ENCODE results near the gene FYTTD1. TPM values are rescaled to one million over a fixed set of nuclear protein-coding genes. Genes with fewer than 3 reads are reported as not detected.
"Not testable (repeated sequence)": the region's sequence is repeated elsewhere in the genome, so short reads cannot be mapped to it uniquely, and the experiment has no call there.

Gene FYTTD1, protein sequence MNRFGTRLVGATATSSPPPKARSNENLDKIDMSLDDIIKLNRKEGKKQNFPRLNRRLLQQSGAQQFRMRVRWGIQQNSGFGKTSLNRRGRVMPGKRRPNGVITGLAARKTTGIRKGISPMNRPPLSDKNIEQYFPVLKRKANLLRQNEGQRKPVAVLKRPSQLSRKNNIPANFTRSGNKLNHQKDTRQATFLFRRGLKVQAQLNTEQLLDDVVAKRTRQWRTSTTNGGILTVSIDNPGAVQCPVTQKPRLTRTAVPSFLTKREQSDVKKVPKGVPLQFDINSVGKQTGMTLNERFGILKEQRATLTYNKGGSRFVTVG
- polyA plus RNA-seq (ENCODE audit: insufficient read length in 4 of 4): 100 to 1,000 TPM in 3 of 4 donors, 10 to 100 TPM in 1; 93.3 to 113 (median 108) TPM

DNA sequence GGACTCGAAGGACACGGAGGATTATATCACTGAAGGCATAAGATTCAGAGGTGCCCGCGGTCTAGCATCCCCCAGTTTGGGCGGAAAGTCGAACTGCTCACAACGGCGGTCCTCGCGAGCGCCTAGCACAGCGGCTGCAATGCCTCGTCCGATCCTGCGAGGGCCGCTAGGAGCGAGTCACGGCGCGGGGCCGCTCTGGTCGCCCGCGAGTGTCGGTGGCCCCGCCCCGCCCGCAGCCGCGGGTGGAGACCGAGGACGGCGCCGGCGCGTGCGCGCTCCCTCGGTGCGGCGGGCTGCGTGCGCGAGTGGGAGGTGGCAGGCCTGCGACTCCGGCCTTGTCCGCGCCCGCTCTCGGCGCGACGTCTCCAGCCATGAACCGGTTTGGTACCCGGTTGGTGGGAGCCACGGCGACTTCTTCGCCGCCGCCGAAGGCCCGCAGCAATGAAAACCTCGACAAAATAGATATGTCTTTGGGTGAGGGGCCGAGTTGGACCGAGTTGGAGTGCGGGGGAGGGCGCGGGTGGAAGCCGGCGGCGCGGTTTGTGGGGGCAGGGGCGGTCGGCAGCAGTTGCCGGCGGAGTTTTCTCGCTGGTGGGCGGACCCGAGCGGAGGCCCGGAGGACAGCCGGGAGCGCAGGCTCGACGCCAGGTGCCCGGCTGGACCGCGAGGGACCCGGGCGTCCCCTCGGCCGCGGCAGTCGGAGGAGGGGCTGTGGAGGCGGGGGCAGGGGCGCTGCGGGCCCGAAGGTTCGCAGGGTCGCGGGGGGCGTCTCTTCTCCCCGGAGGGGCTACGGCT lies at the start of gene FYTTD1:
FYTTD1 (plus strand) TSS at position 283 of the 795 bp plus-strand sequence; CDS start at position 372, 89 bp downstream.
- DNase-seq (ENCODE audit: low read depth in 4 of 4, low spot score in 3 of 4): peak; percentile 68 to 78 (median 74)

DNA sequence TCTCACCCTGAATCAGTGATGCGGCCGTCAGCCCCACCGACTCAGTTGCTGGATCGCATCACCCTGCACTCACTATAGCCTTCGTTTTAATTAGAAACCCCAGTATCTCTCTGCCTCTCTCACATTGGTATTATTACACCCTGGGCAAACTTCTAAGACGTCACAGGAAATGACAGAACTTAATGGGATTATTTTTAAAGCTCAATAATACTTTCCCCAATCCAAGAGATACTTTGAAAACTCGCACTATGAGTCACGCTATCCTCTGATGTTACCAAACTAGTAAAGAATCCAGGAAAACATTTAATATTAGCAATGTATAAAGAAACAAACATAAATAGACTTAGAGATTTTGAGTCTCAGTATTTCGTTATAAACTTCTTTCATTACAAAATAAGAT lies 49.6 kb upstream of the FYTTD1 start:
- no peak for DNase-seq (ENCODE audit: low read depth in 4 of 4, low spot score in 3 of 4)

DNA sequence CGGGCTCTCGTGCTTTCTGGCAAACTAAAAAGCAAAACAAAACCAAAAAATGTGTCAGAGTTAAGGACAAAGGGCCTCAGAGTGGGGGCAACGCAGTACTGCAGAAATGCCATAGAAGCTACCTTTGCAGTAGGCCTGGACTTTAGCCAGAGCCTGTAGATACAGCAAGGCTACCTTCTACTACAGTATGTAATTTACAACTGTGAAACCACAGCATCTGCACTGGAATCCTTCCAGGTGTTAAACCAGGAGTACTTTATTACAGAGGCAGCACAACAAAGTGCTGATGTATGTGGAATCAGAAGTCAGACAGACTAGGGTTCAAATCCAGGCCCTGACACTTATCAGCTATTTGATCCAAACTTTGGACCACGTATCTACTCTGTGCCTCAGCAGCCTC lies 47.8 kb upstream of the FYTTD1 start:
- DNase-seq (ENCODE audit: low read depth in 4 of 4, low spot score in 3 of 4): no peak

DNA sequence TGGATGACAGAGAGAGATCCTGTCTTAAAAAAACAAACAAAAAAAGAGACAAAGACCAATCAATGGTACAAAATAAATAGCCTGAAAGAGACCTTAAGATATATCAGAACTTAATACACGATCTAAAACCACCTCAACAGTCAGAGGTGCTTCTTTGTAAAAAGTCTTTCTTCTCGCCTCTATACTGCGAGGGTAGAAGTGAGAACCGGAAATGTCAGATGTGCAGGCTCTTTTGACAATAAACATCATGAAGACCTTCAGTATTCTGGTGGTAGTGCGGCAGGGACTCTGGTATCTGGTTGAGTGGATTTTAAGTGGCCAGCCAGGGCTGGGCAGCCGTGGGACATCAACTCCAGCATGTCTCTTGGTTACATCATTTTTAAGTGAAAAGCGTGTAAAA lies 43.0 kb upstream of the FYTTD1 start:
- DNase-seq (ENCODE audit: low read depth in 4 of 4, low spot score in 3 of 4): no peak

DNA sequence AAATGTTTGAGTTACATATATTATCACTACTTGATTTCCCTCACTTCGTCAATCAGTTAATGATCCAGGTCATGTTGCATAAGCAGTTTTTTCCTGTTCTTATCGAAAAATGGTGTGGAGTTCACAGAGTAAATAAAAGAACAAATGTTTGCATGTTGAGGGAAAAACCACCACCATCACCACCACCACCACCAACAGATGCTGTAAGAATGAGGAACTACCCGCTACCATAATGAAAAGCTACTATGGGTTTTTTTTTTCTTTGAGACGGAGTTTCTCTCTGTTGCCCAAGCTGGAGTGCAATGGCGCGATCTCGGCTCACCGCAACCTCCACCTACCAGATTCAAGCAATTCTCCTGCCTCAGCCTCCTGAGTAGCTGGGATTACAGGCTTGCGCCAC lies 40.5 kb upstream of the FYTTD1 start:
- DNase-seq (ENCODE audit: low read depth in 4 of 4, low spot score in 3 of 4): no peak

DNA sequence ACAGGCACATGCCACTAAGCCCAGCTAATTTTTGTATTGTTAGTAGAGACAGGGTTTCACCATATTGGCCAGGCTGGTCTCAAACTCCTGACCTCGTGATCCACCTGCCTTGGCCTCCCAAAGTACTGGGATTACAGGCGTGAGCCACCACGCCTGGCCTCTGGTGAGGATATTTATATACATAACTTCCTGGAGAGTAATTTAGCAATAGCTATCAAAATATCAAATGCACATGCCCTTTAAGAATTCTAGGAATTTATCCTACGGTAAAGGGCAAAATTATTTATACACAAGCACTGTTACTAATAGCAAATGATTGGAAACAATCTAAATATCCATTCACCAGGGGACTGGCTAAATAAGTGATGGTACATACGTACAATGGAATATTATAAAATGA lies 38.7 kb upstream of the FYTTD1 start:
- not testable (repeated sequence) for DNase-seq (ENCODE audit: low read depth in 4 of 4, low spot score in 3 of 4)

DNA sequence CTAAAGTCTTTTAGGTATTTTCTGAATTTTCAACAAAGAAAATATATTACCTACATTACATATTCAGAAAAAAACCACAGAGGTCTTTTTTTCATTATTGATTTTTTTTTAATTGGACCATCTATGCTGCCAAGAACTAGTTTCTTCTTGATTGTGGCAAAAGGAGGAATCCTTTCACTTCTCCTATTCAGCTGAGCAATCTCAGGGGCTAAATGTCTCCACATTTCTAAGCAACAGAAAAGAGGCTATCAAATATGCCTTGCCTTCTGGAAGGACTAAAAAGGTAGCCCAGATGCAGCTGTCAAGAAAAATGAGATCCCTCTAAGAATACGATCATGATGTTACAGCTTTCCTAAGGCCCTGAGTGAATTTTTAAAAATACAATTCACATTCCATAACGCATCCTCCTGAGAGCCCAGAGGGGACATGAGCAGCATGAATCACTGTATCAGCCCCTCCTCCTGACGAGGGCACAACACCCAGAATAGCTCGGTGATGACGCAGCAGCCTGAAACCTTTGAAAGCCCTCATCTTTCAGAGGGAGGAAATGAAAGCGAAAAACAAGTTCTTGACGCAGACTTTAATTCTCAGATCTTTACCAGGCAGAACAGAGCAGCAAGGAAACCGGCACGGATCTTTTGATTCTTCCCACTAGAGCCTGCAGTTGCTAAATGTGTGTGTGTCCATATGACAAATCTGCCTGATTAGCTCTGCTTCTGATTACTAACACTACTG lies 37.5 kb upstream of the FYTTD1 start:
- DNase-seq (ENCODE audit: low read depth in 4 of 4, low spot score in 3 of 4): peak; percentile 28 to 57 (median 39)

DNA sequence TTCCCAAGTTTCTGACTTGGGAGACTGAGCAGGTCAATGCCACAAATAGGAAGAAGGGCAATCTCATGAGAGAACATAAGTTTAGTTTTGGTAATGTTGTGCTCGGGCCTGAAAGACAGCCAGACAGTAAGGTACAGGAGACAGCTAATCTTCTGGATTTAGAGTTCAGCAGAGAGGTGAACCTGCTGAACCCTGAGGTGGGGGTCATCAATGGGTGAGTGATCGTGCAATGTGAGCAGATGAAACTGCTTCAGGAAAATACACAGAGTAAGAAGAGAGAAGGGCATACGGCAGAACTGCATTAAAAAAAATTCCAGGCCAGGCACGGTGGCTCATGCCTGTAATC lies 36.2 kb upstream of the FYTTD1 start:
- DNase-seq (ENCODE audit: low read depth in 4 of 4, low spot score in 3 of 4): no peak

DNA sequence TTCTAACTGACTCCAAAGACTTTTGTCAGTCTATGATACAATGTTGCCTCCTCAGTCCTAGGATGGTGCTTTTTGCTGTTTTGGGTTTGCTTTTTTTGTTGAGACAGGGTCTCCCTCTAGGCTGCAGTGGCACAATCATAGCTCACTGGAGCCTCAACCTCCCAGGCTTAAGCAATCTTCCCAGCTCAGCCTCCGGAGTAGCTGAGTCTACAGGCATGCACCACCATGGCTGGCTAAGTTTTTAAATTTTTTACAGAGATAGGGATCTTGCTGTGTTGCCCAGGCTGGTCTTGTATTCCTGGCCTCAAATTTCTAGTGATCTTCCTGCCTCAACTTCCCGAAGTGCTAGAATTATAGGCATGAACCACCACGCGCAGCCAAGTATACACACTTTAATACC lies 35.4 kb upstream of the FYTTD1 start:
- DNase-seq (ENCODE audit: low read depth in 4 of 4, low spot score in 3 of 4): no peak

DNA sequence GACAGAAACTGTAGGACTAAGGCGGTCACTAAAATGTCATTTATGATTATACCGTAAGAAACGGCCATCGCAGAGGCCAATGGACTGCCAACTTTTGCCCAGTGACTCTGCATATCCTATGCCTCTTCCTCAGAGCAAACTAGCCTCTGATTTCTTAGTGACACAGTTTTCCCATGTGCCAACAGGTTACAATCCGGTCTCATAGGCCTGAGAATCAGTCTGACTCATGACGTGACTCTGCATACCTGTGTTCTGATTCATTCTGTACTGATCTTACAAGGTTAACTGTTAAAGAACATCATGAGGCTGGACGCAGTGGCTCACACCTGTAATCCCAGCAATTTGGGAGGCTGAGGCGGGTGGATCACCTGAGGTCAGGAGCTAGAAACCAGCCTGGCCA lies 30.8 kb upstream of the FYTTD1 start:
- no peak for DNase-seq (ENCODE audit: low read depth in 4 of 4, low spot score in 3 of 4)

DNA sequence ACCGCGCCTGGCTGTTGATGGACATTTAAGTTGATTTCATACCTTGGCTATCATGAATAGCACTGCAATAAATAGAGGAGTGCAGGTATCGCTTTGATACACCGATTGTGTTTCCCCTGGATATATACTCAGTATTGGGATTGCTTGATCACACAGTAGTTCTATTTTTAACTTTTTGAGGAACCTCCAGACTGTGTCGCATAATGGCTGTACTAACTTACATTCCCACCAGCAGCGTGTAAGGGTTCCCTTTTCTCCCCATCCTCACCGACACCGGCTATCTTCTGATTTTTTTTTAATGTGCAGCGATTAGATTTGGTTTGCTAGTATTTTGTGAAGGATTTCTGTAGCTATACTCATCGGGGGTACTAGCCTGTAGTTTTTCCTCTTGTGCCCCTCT lies 29.0 kb upstream of the FYTTD1 start:
- no peak for DNase-seq (ENCODE audit: low read depth in 4 of 4, low spot score in 3 of 4)

DNA sequence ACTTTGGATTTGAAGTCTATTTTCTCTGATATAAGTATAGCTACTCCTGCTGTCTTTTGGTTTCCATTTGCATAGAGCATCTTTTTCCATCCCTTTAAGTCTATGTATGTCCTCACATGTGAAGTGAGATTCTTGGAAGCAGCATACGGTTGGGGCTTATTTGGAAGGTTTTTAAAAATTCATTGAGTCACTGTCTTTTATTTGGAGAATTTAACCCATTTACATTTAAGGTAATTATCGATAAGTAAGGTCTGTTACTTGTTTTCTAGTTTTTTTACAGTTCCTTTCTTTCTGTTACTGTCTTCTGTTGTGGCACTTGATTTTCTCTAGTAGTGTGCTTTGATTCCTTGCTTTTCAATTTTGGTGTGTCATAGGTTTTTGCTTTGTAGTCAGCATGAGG lies 26.9 kb upstream of the FYTTD1 start:
- DNase-seq (ENCODE audit: low read depth in 4 of 4, low spot score in 3 of 4): no peak

DNA sequence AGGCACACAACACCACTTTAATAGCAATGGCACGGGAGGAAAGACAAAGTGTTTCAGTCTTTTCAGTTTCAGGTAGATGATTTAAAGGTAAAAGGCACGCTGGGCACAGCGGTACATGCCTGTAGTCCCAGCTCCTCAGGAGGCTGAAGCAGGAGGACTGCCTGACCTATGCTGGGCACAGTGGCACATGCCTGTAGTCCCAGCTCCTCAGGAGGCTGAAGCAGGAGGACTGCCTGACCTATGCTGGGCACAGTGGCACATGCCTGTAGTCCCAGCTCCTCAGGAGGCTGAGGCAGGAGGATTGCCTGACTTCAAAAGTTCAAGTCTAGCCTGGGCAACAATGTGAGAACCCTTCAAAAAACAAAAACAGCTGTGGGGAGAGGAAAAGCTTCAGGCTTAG lies 21.8 kb upstream of the FYTTD1 start:
- DNase-seq (ENCODE audit: low read depth in 4 of 4, low spot score in 3 of 4): not testable (repeated sequence)

DNA sequence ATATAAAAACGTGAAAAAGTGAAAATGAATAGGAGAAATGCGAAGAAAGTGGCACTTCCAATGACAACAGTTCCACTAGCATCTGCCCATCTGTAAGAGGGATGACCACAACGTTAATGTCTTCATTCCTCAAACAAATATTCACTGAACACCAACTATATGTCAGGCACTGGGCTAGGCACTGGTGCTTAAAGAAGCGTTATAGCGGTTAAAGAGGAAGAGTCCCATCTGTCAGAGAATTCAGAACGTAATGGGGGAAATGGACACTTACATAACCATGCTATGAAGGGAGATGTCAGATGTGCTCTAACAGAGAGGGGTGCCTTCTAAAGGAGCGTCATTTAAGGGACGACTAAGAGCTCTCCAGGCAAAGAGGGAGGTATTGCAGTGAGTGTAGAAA lies 21.2 kb upstream of the FYTTD1 start:
- DNase-seq (ENCODE audit: low read depth in 4 of 4, low spot score in 3 of 4): no peak

DNA sequence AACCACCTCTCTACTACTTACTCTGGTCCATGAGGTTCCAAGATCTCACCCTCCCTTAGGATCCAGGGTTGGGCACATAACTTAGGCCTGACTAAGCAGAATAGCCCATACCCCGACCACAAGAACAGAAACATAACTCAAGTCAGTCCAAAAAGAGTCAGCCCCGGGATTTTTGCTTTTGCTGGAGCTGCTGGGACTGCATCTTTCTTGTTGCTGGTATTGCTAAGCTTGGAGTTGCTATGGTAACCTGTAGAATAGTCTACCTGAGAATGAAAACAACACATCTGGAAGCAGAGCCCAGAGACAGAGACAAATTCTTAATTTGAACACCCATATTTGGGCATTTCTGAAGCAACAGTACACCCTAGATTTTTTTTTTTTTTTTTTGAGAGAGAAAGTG lies 19.5 kb upstream of the FYTTD1 start:
- DNase-seq (ENCODE audit: low read depth in 4 of 4, low spot score in 3 of 4): no peak

DNA sequence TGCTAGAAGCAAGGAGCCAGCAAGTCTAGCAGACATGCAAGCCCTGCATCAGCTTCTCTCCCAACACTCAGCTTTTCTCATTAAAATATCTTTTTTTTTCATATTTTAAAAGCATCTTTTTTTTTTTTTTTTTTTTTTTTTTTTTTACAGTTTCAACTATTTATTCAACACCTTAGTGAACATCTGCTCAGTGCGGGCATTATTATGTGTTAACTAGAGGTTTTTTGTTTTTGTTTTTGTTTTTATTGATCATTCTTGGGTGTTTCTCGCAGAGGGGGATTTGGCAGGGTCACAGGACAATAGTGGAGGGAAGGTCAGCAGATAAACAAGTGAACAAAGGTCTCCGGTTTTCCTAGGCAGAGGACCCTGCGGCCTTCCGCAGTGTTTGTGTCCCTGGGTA lies 18.9 kb upstream of the FYTTD1 start:
- not testable (repeated sequence) for DNase-seq (ENCODE audit: low read depth in 4 of 4, low spot score in 3 of 4)

DNA sequence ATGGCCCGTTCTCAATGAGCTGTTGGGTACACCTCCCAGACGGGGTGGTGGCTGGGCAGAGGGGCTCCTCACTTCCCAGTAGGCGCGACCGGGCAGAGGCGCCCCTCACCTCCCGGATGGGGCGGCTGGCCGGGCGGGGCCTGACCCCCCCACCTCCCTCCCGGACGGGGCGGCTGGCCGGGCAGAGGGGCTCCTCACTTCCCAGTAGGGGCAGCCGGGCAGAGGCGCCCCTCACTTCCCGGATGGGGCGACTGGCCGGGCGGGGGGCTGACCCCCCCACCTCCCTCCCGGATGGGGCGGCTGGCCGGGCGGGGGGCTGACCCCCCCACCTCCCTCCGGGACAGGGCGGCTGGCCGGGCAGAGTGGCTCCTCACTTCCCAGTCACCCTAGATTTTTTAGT lies 18.2 kb upstream of the FYTTD1 start:
- not testable (repeated sequence) for DNase-seq (ENCODE audit: low read depth in 4 of 4, low spot score in 3 of 4)

DNA sequence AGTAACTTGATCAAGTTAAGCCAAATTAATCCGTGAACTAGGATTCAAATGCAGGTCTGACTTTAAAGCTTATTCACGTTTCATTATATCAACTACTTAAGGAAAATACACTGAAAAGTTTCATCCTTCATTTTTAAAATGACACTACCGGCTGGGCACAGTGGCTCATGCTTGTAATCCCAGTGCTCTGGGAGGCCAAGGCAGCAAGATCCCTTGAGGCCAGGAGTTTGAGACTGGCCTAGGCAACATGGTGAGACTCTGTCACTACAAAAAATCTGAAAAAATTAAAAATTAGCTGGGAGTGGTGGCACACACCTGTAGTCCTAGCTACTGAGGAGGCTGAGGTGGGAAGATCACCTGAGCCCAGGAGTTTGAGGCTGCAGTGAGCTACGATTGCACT lies 16.6 kb upstream of the FYTTD1 start:
- DNase-seq (ENCODE audit: low read depth in 4 of 4, low spot score in 3 of 4): no peak

DNA sequence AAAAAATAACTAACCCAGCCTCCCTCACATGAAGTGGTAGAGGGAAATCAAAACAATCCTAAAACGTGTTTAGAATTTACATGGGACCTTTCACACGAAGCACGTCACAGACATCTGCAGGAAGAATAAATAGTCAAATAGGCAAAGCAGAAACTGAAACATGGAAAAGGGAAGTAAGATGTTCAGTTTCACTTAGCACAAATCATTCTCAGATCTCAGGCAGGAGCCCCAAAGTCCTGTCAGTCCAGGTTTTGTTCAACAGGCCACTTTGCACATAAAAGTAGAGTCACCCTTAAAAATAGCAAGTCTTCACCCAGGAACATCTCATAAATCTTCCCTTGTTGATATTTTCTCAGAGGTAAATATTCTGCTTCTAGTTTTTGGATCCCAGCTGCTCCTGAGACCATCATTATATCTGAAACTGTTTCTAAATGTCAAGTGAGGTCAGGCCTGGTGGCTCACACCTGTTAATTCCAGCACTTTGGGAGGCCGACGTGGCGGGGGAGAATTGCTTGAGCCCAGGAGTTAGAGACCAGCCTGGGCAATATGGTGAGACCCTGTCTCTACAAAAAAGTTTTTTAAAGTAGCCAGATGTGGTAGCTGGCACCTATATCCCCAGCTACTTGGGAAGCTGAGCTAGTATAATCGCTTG lies 14.9 kb upstream of the FYTTD1 start:
- no peak for DNase-seq (ENCODE audit: low read depth in 4 of 4, low spot score in 3 of 4)

DNA sequence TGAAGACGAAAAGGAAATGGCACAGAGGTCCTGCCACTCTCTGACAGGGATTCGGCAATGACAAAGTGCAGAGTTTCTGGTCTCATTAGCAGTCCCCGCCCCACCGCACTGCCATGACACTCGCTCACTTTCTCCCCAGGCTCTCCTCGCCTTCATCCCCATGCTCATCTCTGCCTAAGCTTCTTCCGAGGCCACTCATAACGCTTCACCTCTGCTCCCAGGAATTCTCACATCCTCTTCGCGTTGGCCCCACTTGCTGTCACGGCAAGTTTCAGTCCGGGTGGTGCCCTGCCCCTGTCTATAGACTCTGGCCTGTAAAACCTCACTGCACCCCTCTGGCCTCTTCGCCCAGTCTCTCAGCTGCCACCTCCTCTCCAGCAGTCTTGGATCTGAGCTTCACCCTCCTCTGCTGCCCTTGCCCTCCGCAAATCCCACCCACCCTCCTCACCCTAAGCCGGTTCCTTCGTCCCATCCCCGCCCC lies 13.6 kb upstream of the FYTTD1 start:
- no peak for DNase-seq (ENCODE audit: low read depth in 4 of 4, low spot score in 3 of 4)

Data from right renal pelvis (tissue), 4 donors.